NCI-H1105 treated with DMSO at 0.1 percent for 48 hours (cell line): ENCODE results near the gene BPGM.
"Not testable (repeated sequence)": the region's sequence is repeated elsewhere in the genome, so short reads cannot be mapped to it uniquely, and the experiment has no call there.

Experiments
- DNase-seq: peaks from one replicate; lab custom pipeline; 2025; lab: John Stamatoyannopoulos, UW

BPGM gene

DNA sequence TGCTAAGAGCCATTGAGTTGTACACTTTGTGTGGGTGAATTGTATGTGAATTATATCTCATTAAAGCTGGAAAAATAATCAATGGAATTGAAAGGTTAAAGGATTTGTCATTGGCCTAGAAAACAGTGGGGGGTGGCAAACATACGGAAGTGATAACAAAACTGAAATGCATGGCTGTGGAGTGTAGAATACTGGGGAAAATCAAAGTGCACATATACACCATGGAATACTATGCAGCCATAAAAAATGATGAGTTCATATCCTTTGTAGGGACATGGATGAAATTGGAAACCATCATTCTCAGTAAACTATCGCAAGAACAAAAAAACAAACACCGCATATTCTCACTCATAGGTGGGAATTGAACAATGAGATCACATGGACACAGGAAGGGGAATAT lies 18.4 kb downstream of the BPGM start:
- DNase-seq = not testable (repeated sequence)

GRCh38 chr7:134667899-134668298 lies 21.2 kb downstream of the BPGM start:
- no peak for DNase-seq

DNA sequence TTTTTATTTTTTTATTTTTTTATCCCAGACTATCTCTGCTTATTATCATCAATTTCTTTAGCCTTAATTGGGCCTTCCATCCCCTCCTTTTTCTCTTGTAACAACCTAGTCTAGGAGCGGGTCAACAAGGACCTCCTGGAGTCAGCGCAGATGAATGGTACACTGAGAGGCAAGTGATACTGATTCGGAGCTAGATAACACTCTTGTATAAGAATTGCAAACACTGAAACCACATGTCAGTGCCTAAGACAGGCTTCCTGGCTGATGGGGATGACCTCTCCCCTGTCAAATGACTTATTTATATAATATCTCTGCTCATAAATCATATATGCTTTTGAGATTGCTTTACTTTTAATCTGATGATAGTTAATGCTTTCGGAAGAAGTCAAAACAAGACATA lies 22.7 kb downstream of the BPGM start:
- DNase-seq = no peak

DNA sequence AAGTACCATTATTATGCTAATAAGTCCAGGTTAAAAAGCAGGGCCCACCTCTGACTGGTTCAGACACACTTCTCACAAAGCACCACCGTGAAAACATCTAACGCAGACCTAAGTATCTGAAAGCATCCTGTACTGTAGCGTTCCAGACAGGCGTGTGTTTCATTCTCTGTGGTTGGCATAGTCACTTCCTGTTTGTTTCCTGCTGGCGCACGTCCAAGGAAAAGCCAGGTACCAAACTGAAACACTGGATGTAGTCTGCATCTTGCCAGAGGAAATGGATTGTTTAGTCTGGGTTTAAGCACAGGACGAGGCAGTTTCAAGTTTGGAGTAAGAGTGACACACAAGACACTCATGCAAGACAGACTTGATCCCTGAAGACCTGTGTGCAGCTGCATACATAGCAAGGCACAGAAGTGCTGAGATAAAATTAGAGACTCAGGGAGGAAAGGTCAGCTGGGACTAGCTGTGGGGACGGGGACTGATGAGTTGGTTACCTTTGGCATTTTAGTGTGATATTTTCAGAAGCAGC lies 23.3 kb downstream of the BPGM start:
- DNase-seq = peak; percentile 69

DNA sequence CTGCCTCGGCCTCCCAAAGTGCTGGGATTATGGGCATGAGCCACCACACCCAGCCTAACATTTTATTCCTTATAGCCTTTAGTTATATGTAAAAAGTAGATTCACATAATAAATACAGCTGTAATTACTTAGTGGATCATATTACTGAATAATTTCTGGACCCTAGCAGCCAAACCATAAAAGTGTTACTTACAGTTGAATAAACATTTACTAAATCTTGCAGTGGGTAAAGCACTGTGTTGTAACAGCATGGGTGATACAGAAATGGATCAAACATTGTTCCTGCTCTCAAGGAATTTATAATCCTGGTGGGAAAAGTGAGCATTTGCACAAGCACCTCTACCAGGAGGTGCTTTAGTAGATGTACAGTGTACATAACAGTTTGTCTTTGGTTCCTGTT lies 25.0 kb downstream of the BPGM start:
- DNase-seq = no peak

DNA sequence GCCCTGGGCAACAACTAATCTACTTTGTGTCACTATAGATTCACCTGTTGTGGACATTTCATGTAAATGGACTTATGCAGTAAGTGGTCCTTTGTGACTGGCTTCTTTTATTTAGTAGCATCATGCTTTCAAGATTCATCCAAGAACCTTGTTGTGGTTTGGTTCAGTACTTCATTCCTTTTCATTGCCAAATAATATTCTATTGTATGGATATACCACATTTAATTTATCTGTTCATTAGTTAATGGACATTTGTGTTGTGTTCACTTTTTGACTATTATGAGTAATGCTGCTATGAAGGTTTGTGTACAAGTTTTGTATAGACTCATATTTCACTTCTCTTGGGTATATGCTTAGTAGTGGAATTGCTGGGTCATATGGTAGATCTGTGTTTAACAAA lies 27.8 kb downstream of the BPGM start:
- no peak for DNase-seq

DNA sequence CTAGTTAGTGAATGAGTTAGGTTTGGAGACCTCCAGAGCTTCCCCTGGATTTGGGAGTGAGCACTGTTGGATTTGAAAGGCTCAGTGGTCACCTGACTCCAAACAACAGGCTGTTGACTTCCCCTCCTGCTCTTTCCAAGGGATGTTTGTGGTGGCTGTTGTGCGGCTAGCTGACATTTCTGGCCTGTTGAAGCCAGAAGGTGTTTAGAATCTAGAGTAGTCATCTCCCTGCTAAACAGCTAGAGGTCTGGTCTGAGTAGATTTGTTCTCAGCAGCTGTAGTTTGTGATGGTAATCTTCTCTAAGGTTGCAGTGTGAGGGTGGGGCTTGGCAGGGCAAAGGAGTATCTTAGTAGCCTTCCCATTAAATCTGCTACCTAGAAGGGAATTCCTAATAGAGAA lies 30.1 kb downstream of the BPGM start:
- DNase-seq = no peak

GRCh38 chr7:134678115-134678514 lies 31.5 kb downstream of the BPGM start:
- DNase-seq = no peak

DNA sequence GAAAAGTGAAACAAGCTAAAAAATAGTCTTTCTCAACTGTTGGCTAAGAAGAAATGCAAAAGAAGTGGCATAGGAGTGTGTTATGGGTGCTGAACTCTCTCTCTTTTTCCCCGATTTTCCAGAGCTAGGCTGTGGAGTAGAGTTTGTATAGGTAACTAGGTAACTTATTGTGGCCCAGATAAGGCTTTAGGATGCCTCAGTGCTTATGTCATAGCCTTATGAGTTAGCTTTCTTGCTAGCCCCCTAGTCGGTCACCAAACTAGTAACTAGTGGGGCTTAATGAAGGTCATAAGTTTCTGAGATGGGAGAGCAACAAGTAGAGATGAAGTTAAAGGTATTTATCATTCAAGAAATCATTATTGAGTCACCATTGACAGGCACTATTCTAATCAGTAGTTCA lies 32.4 kb downstream of the BPGM start:
- no peak for DNase-seq

DNA sequence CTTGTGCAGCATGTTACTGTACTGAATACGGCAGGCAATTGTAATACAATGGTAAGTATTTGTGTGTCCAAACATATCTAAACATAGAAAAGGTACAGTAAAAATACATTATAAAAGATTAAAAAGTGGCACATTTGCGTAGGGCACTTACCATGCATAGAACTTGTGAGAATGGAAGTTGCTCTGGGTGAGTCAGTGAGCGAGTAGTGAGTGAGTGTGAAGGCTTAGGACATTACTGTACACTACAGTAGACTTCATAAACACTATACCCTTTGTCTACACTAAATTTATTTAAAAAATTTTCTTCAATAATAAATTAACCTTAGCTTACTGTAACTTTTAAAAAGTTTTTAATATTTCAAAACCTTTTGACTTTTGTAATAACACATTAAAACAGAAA lies 37.5 kb downstream of the BPGM start:
- DNase-seq = no peak

DNA sequence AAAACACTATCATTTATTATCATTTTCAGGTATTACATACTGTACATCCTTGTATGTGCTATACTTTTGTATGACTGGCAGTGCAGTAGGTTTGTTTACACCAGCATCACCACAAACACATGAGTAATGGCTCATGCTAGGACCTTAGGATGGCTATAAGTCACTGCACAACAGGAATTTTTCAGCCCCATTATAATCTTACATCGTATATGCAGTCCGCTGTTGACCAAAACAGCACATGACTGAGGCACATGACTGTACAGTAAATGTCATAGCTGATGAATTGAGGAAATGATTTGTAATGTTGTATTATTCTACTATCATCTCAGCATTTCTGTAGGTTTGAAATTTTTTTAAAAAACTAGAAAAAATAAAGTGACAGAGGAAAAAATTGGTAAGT lies 38.6 kb downstream of the BPGM start:
- DNase-seq = no peak

- no peak for DNase-seq
Observed at GRCh38 chr7:134686786-134687185, 40.1 kb downstream of the BPGM start.

GRCh38 chr7:134689550-134689949 lies 42.9 kb downstream of the BPGM start:
- not testable (repeated sequence) for DNase-seq

GRCh38 chr7:134690016-134690415 lies 43.4 kb downstream of the BPGM start:
- DNase-seq = no peak

DNA sequence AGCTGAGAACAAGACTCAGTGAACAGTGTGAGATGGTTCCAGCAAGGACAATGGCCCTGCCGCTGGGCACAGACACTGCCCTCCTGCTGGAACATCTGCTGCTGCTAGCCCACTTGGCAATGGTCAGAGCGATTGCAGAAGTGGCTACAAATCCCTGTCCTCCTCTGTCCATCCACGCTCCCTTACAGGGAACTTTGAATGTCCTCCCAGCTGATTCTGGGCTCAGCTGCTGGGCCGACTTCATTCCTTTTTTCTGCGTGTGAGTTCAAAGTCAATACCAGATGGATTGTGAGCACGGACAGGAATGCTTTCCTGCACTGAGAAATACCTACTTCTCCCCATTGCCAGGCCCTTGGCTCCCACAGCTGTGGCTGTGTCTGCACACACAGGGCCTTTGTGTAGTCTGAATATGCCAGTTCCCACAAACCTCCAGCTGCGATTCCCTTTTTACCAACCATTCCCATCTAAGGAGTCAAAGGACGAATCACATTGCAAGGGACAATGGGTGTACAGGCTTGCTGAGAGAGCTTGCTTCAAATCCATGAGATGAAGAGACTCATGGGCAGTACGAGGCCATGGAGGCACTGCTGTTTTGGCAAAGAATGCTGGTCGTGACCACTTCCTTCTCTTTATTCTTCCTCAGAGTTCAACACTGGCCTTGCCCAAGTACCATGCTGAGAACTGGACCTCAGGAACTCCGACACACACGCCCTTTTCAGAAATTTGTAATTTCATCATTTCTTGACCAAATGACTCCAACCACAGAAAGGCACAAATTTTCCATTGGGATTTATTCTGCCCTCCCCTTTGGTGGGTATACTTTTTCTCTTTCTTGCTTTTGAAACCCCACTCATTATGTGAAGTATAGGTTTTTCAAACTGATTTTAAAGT lies 44.2 kb downstream of the BPGM start:
- no peak for DNase-seq

GRCh38 chr7:134691546-134692343 lies 45.1 kb downstream of the BPGM start:
- no peak for DNase-seq

DNA sequence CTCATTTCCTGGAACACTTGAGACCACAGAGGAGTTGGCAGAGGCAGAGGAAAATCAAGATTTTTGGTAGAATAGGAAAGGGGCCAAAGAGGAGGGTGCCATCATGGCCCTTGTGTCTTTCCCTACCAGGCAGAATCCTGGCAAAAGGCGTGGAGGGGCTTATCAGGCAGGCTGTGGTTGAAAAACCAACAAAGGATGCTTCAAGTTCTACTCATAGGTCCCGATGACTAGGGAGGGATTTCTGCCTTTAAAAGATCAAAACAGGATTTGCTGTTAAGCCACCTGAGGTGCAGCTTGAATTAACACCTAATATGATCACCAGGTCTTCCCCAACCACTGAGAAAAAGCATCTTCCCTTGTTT lies 45.7 kb downstream of the BPGM start:
- no peak for DNase-seq

DNA sequence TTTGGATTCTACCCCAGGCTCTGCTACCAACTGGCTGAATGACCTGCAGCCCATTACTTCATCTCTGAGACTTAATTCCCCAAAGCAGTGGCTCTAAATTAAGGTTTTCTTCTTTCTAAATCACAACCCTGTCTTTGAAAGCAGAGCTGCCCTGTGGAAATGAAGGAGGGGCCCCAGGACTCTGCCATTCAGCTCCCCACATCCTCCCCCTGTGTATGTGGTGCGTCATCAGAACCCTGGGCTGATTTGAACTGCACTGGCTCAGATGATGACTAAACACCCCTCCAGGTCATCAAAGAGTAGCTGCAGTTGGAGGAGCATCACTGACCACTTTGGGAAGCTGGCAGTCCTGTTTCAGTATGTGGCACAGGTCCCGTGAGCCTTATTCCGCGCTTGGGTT lies 46.6 kb downstream of the BPGM start:
- no peak for DNase-seq

DNA sequence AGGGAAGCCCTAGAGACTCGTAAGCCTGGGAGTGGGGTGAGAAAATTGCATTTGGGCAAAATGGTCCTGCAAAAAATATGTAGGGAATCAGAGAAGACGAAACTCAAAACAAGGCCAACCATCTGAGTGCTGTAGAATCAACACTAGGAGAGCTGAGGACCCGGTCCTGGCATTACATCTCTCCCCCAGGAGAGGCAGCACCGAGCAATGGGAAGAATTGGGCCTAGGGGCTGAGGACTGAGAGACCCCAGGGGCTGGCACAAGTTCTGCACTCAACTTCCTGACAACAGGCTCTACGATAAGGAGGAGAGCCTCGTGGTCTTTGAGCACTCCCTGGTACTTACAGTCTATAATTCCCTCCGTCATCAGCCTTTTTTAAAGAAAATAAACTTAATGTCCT lies 47.6 kb downstream of the BPGM start:
- no peak for DNase-seq

DNA sequence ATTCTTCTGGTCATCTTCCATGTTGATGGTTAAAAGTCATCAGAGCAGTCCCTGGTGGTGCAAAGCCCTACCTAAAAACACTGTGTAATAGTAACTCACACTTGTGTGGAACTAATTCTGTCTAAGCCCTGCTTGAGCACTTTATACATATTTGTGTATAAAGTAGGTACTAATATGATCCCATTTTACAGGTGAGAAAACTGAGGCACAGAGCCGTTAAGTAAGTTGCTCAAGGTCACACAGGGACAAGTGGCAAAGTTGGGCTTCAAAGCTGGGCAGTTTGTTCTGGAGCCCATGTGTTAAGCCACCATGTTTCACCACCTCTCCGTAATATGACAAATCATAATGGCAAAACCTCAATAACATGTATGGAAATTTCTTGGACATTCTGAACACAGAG lies 48.1 kb downstream of the BPGM start:
- no peak for DNase-seq

DNA sequence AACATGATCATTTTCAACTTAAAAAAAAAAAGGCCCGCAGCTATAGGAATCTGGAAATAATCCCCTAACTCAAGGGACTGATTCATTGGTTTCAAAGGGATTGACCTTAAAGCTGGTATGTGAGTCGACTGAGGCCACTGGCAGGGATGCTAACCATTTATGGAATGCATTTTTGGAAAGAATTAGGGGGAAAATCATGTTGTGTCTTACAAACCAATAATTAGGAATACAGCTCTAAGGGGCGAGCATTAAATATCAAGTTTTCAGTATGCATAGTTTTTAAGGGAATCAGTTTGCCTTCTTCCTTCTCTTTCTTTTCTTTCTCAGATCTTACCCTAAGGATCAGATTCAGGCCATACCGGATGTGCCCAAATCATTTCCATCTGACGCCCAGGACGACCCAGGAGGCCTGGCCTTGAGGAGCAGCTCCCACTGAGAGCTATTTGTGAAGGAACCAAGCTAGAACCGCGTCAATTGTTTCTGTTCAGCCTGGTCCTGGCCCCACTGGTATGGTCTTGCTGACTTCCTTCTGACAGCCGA lies 48.7 kb downstream of the BPGM start:
- no peak for DNase-seq

DNA sequence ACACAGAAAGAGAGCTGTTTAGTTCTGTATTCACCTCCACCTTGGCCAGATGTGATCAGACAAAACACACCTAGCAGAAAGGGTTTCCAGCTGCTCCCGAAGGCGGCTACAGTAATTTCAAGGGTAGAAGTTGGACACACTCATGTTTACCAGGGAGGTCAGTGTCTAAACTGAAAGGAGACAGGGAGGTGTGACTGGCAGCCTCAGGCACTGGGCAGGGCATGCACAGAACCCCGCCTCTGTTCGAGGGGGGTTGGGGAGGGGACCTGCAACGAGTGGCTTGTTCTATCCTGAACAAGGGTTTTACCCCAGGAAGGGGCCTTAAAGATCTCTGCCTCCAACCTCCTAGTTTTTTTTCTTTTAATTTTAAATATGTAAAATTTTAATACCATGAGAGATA lies 49.6 kb downstream of the BPGM start:
- DNase-seq = no peak
